ENCODE results near the gene USP48.

DNA sequence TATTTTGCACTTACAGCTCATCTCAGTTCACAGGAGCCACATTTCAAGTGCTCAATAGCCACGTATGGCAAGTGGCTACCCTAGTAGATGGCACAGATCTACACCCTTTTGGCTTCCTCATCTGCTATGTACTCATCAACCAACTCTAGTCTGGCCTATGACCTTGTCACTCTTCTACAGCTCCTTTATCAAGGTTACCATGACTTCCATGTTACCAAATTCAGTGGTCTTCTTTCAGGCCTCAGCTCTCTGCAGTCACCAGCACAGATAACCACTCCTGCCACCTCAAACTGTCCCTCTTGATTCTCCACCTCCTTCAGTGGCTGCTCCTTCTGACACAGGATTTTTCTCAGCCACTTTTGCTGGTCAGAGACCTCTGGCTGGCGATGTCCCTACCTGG lies 11.7 kb upstream of the USP48 start:
- TF ChIP-seq, protein P1, sequence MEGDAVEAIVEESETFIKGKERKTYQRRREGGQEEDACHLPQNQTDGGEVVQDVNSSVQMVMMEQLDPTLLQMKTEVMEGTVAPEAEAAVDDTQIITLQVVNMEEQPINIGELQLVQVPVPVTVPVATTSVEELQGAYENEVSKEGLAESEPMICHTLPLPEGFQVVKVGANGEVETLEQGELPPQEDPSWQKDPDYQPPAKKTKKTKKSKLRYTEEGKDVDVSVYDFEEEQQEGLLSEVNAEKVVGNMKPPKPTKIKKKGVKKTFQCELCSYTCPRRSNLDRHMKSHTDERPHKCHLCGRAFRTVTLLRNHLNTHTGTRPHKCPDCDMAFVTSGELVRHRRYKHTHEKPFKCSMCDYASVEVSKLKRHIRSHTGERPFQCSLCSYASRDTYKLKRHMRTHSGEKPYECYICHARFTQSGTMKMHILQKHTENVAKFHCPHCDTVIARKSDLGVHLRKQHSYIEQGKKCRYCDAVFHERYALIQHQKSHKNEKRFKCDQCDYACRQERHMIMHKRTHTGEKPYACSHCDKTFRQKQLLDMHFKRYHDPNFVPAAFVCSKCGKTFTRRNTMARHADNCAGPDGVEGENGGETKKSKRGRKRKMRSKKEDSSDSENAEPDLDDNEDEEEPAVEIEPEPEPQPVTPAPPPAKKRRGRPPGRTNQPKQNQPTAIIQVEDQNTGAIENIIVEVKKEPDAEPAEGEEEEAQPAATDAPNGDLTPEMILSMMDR (IDR thresholded peaks at IDR 0.05 in 8 of 11, conservative IDR thresholded peaks at IDR 0.05 in 3 of 11), result no peak
- no peak for TF ChIP-seq POLR2A (IDR thresholded peaks at IDR 0.05)

All from spleen (tissue), 7 donors.